GM21737 (cell line): ENCODE data around the gene ZDHHC24.

Experiments used
- ATAC-seq: cut with Tn5 transposase; IDR thresholded peaks from one replicate; pipeline ENCODE4 v1.9.1; 2021; ENCODE audit warnings: mild to moderate bottlenecking, moderate library complexity; ENCODE audit not compliant: unreplicated experiment

Gene ZDHHC24

GRCh38 chr11:66475349-66476172, 70.3 kb downstream of the ZDHHC24 start:
- ATAC-seq, result no peak

GRCh38 chr11:66473608-66474515, 72.0 kb downstream of the ZDHHC24 start:
- no peak for ATAC-seq

GRCh38 chr11:66473167-66473566, 72.7 kb downstream of the ZDHHC24 start:
- no peak for ATAC-seq

GRCh38 chr11:66472054-66472453, 73.8 kb downstream of the ZDHHC24 start:
- no peak for ATAC-seq

GRCh38 chr11:66471142-66471541, 74.7 kb downstream of the ZDHHC24 start:
- ATAC-seq, result no peak
